HS-27A (cell line): ENCODE data around the gene PEX5L.
"Not testable (repeated sequence)": the region's sequence is repeated elsewhere in the genome, so short reads cannot be mapped to it uniquely, and the experiment has no call there.

Experiments used
- DNase-seq: peaks from one replicate; pipeline ENCODE4 v3.0.0-alpha.2; 2012; ENCODE audit warnings: low read depth, missing footprints

The PEX5L gene

DNA sequence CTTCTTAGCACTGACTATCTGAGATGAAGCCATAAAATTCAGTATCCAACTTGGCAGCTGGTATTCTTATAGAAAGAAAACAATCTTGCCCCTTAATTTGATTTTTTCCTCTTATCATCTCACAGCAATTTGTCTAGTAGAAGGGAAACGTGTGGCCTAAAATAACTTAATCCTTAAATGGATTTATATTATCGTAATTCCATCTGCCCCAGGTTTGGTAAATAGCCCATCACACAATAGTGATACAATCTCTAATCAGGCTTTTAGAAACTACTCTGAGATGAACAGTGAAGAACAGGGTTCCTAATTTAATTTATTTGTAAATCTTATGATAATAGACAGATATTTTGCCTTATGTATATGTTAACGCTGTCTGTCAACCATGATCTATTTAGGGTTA lies 24.8 kb downstream of the PEX5L start:
- no peak for DNase-seq

DNA sequence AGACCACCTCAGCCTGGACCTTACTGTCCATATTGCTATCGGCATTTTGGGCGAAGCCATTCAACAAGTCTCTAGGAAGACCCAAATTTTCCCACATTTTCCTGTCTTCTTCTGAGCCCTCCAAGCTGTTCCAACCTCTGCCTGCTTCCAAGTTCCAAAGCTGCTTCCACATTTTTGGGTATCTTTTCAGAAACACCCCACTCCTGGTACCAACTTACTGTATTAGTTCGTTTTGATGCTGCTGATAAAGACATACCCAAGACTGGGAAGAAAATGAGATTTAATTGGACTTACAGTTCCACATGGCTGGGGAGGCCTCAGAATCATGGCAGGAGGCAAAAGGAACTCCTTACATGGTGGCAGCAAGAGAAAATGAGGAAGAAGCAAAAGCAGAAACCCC lies 28.4 kb downstream of the PEX5L start:
- not testable (repeated sequence) for DNase-seq

DNA sequence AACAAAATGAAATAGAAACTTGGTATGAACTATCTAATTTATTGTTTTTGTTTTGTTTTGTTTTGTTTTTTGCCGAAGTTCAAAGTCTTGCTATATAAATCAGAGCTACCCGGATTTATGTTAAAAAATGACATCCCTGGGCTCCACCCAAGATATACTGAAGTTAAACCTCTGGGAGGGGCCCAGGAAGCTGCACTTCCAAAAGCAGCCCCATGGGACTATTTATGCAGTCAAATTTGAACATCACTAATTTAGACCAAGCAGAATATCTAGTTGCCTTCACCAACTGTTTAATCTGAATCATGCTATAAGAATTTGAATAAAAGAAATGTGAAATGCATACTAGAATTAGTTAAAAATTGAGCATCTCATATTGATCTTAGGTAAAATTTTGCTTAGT lies 32.2 kb downstream of the PEX5L start:
- DNase-seq = no peak

DNA sequence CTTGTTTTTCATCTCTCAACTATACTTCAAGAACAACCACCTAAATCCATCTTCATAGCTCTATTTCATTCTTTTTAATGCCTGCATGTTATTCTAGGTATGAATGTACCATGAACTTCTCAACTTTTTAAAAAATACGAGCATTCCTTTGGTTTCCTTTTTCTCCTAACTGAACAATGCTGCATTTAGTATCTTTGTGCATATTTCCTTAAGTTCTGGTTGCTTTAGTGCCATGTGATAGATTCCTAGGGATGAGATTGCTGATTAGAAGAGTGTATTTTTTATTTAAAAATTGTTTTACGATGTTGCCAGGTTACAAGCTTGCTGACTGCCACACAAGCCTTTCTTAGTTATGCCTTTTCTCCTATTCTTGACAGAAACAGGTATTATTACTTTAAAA lies 34.7 kb downstream of the PEX5L start:
- DNase-seq = no peak

DNA sequence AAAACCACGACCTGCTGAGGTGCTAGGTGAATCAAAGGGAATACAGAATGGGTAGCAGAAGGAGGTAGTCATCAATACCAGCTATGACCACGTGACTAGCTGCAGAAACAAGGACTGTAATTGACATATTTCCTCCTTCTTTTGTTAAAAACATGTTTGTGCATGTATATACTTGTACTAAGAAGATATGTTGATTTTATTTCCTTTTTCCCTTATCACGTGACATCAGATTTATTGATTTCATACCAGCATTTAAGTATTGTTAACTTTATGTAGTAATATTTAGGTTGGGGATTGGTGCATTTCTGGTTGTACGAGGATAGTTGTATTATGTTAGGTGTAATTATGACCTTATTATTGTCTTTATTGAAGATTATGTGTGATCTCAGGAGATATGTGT lies 36.2 kb downstream of the PEX5L start:
- no peak for DNase-seq

DNA sequence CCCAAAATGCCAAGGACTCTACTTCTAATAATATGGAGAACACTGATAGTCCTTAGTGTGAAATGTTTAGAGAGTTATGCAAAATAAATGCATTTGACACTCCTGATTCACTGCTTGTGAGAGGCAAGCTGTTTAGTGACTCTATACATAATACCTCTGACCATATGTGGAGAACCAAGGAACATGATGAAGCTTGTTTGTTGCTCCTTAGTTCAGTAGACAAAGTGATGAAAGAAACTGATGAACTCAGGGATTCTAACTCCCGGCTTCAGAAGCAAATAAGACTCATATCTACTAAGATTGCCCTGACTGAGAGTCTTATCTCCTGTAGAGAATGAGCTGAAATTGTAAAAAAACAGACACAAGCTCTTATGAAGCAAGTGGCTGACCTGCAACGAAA lies 41.3 kb downstream of the PEX5L start:
- DNase-seq = no peak

- no peak for DNase-seq
Observed at GRCh38 chr3:179991883-179992282, 44.9 kb downstream of the PEX5L start.

- no peak for DNase-seq
Observed at GRCh38 chr3:179991104-179991503, 45.6 kb downstream of the PEX5L start.

GRCh38 chr3:179981646-179982045 lies 55.1 kb downstream of the PEX5L start:
- no peak for DNase-seq

DNA sequence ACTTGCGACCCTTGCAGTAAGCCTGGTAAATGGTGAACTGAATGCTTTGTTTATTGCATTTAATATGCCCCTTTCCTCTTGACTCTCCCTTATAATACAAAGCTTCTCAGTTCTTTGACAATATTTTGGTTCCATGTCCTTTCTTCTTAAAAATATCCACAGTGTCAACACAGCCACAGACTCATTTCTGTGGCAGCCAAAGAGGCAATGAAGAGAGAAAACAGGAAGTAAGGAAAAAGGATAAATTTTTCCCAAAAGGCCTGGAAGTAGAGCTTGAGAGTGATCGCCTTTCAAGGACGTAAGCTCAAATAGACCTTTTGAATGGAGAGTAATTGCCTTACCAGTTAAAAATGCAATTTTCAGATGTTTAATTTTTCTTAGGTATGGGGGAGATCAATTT lies 59.4 kb downstream of the PEX5L start:
- DNase-seq = no peak

GRCh38 chr3:179973931-179974361 lies 62.8 kb downstream of the PEX5L start:
- no peak for DNase-seq

DNA sequence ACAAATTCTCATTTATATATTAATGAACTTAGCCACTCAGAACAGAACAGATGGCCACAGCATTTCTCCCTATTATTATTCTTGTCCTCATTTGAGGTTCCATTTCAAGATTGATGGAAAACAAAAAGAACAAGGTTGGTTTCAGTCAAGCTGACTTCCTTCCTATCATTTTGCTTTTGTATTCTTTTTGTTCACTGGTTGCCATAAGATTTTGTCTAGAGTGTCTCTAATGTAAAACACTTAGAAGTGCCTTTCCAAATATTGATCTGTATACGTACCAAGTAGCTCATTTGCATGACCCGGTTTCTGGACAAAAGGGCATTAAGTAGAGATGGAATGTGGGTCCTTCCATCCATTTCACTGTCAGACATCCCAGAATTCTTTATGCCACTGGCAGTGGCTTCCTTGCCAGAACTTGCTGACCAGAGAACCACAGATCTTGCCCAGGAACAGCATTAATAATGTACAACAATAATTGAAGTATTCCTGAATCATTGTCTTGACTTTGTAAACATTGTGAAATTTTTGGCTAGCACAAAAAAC lies 63.8 kb downstream of the PEX5L start:
- no peak for DNase-seq

- DNase-seq = no peak
Observed at GRCh38 chr3:179971280-179971679, 65.5 kb downstream of the PEX5L start.

DNA sequence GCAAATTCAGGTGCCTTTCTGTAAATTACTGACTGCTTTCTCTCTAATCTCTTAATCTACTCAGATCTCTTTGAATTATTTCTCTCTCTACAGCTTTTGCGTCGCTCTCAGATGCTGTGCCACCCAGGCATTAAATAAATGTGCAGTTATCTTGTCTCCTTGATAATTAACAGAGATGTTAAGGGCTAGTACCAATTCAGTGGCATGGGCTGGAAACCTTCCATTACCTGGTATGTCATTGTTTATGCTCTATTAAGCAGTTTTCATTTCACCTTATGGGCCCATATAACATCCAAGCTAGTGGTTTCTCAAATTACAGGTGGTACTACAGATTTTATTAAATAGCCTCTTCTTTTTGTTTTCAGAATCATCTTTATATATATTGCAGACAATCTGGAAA lies 66.0 kb downstream of the PEX5L start:
- DNase-seq = no peak

GRCh38 chr3:179969525-179969924 lies 67.2 kb downstream of the PEX5L start:
- DNase-seq = no peak

DNA sequence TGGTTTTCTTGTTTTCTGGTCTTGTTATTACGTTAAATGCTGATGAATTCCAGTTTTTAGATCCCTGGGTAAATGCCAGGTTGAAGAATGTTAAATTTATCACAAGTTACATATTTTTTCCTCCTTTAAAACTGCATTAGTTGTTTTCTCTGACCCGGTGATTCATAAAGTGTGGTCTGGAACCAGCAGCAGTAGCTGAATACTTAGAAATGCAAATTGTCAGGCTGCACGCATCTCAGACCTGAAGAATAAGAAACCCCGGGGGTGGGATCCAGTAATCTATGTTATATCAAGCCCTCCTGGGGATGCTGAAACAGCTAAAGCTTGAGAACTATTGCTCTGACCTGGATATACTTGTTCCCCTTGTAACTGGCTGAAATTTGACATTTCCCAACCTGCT lies 69.1 kb downstream of the PEX5L start:
- DNase-seq = no peak

- DNase-seq = no peak
Observed at GRCh38 chr3:179964890-179965289, 71.8 kb downstream of the PEX5L start.

- DNase-seq = no peak
Observed at GRCh38 chr3:179962629-179963387, 73.9 kb downstream of the PEX5L start.

DNA sequence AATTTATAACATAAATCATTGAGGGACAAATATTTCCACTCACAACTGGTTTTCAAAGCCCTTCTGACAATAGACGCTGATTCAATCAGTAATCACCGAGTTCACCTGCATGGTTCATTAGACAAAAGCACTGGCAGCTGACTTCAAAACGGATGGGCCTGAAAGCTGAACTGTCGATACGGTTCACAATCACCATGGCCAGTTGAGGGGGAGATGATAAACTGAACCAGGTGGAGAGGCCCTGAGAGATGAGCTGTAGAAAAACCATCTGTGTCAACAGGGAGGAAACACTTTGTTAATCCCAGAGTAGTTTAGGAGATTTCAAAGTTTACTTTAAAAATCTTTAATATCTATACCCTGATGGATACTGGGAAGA lies 75.0 kb downstream of the PEX5L start:
- no peak for DNase-seq

GRCh38 chr3:179961071-179961702 lies 75.5 kb downstream of the PEX5L start:
- DNase-seq = no peak

DNA sequence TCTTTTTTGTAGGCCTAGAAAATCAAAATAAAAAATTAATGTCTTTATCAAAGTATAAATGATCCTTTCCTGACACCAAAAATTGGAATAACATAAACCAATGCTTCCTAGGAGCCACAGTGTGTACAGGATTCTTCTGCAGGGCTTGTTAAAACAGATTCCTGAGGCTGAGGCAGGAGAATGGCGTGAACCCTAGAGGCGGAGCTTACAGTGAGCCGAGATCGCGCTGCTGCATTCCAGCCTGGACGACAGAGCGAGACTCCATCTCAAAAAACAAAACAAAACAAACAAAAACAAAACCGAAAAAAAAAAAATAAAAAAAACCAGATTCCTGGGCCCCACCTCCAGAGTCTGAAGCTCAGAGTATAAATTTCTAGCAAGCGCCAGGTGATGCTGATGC lies 78.0 kb downstream of the PEX5L start:
- DNase-seq = no peak

- DNase-seq = no peak
Observed at GRCh38 chr3:179958143-179958542, 78.6 kb downstream of the PEX5L start.

- no peak for DNase-seq
Observed at GRCh38 chr3:179957264-179957845, 79.4 kb downstream of the PEX5L start.
